Epithelial cell of proximal tubule (primary cell): Measurements from ENCODE around the gene TEF. TPM values are rescaled to one million over a fixed set of nuclear protein-coding genes. Genes with fewer than 3 reads are reported as not detected.

Experiments used
- DNase-seq: peaks from one replicate; pipeline ENCODE4 v3.0.0-alpha.2; 2011; ENCODE audit warnings: low read depth
- H3K4me3 ChIP-seq: 2 replicates; pipeline ENCODE4 v1.5.1; 2011; ENCODE audit warnings: low read depth, mild to moderate bottlenecking, low read length
- CTCF ChIP-seq: conservative IDR thresholded peaks from 2 replicates; pipeline ENCODE4 v1.5.1; 2012; ENCODE audit warnings: low read depth, mild to moderate bottlenecking, low read length
- total RNA-seq: library from RNA; depleted of rRNA; stranded (reverse); fragments of >200 nt; gene quantifications from 2 replicates; pipeline ENCODE4 v1.2.3, GENCODE V29; 2015

The TEF gene
- total RNA-seq, 1 donor from 2014 or later = 0.81 TPM

DNA sequence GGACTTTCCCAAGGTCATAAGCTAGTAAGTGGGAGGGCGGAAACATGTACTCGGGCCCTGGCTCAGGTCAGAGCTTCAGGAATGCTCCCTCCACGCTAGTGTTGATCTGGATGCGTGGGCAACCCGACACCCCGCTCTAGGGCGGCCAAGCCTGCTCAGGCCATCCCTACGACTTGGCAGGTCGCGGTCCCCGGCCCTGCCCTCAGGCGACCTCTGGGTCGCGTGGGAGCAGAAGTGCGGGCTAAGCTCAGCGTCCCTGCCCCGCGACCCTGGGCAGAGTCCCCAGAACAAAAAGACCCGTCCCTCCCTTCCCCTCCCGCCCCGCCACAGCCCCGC lies 781 bp upstream of the TEF start:
- TF ChIP-seq CTCF = no peak
- peak overlapping the region; percentile 74 for H3K4me3 ChIP-seq
- peak; percentile 81 for DNase-seq

- TF ChIP-seq CTCF = no peak
- no peak for DNase-seq
- H3K4me3 ChIP-seq = peak overlapping the region; percentile 74
These were observed 396 bp downstream of the TEF start for GRCh38 chr22:41382098-41382578.

DNA sequence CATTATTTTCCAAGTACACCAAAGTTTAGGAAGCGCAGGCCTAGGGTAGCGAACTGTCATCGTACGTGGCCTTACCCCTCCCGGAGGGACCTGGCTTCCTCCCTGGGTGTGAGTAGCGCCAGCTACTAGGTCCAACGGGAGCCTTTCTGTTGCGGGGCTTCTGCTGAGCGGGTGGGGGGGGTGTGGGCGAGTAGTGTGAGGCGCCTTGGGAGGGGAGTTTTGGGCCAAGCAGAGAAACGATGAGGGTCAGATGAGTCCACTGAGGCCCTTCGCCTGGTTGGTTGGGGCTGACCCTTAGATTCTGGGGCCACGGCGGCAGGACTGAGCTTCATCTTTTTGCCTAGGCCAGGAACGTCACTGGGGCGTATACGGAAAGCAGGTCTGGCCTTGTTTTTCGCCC lies 868 bp downstream of the TEF start:
- H3K4me3 ChIP-seq = peak overlapping the region; percentile 74
- TF ChIP-seq CTCF = no peak
- no peak for DNase-seq

- no peak for TF ChIP-seq CTCF
- peak overlapping the region; percentile 74 for H3K4me3 ChIP-seq
- DNase-seq = no peak
These were observed 1.3 kb downstream of the TEF start for GRCh38 chr22:41383085-41383484.

- no peak for DNase-seq
- TF ChIP-seq CTCF = no peak
- H3K4me3 ChIP-seq = no peak overlapping the region
These were observed 2.4 kb downstream of the TEF start for GRCh38 chr22:41384128-41384527.

- no peak for DNase-seq
These were observed 5.6 kb downstream of the TEF start for GRCh38 chr22:41387341-41387740.

More at GRCh38 chr22:41387341-41387740, 5.6 kb downstream of the TEF start:
- TF ChIP-seq CTCF = no peak
- no peak overlapping the region for H3K4me3 ChIP-seq
